T-helper 1 cell (primary cell): ENCODE measurements around the gene MAFB.
"Not testable (repeated sequence)": the region's sequence is repeated elsewhere in the genome, so short reads cannot be mapped to it uniquely, and the experiment has no call there.

ENCODE experiments used
- DNase-seq, 5 donors: peaks; one replicate each; pipeline ENCODE4 v3.0.0-alpha.2; 2012 to 2020
- total RNA-seq, 4 donors: gene quantifications; one replicate each; lab custom pipeline; 2026; lab: John Stamatoyannopoulos, UW

The MAFB gene
- 0.12 to 1.1 (median 0.57) reads per million in 4 donors for total RNA-seq

GRCh38 chr20:40689100-40689942, at the start of gene MAFB:
Gene MAFB (minus strand): TSS chr20:40689236. CDS start chr20:40688850, 386 bp downstream.
- DNase-seq: peak in 2 of 5 donors; percentile 10 to 40

GRCh38 chr20:40736468-40736867, 47.4 kb upstream of the MAFB start:
- not testable (repeated sequence) for DNase-seq

- DNase-seq: no peak
Measured at GRCh38 chr20:40728996-40729395, 40.0 kb upstream of the MAFB start.

GRCh38 chr20:40728470-40728869, 39.4 kb upstream of the MAFB start:
- no peak for DNase-seq

GRCh38 chr20:40727960-40728359, 38.9 kb upstream of the MAFB start:
- no peak for DNase-seq

- no peak for DNase-seq
Measured at GRCh38 chr20:40726776-40727175, 37.7 kb upstream of the MAFB start.

- DNase-seq: no peak
Measured at GRCh38 chr20:40724566-40724965, 35.5 kb upstream of the MAFB start.

- DNase-seq: no peak
Measured at GRCh38 chr20:40720826-40721225, 31.8 kb upstream of the MAFB start.

- DNase-seq: no peak
Measured at GRCh38 chr20:40720099-40720498, 31.1 kb upstream of the MAFB start.

- no peak for DNase-seq
Measured at GRCh38 chr20:40718982-40719729, 30.1 kb upstream of the MAFB start.

- no peak for DNase-seq
Measured at GRCh38 chr20:40718214-40718977, 29.4 kb upstream of the MAFB start.

- DNase-seq: no peak
Measured at GRCh38 chr20:40717343-40717865, 28.4 kb upstream of the MAFB start.

- DNase-seq: no peak
Measured at GRCh38 chr20:40715491-40715890, 26.5 kb upstream of the MAFB start.

GRCh38 chr20:40714916-40715315, 25.9 kb upstream of the MAFB start:
- DNase-seq: no peak

- no peak for DNase-seq
Measured at GRCh38 chr20:40714109-40714508, 25.1 kb upstream of the MAFB start.

GRCh38 chr20:40713508-40713907, 24.5 kb upstream of the MAFB start:
- DNase-seq: no peak

GRCh38 chr20:40711079-40711478, 22.0 kb upstream of the MAFB start:
- no peak for DNase-seq

GRCh38 chr20:40710603-40711002, 21.6 kb upstream of the MAFB start:
- DNase-seq: no peak

- no peak for DNase-seq
Measured at GRCh38 chr20:40706977-40707582, 18.0 kb upstream of the MAFB start.

- DNase-seq: no peak
Measured at GRCh38 chr20:40705413-40705812, 16.4 kb upstream of the MAFB start.

- DNase-seq: no peak
Measured at GRCh38 chr20:40704828-40705227, 15.8 kb upstream of the MAFB start.

- no peak for DNase-seq
Measured at GRCh38 chr20:40703975-40704530, 15.0 kb upstream of the MAFB start.
